HL-60 (cell line): ENCODE measurements around the gene STAMBP.
"Not testable (repeated sequence)": the region's sequence is repeated elsewhere in the genome, so short reads cannot be mapped to it uniquely, and the experiment has no call there.

ENCODE experiments used
- POLR2AphosphoS5 ChIP-seq: IDR thresholded peaks from 2 replicates; pipeline ENCODE4 v1.6.1; 2012; ENCODE audit warnings: low read depth
- TF ChIP-seq, protein P1 (sequence below): IDR thresholded peaks from 2 replicates; pipeline ENCODE4 v1.6.1; 2012; ENCODE audit warnings: low read depth; ENCODE audit not compliant: insufficient replicate concordance
- TF ChIP-seq, protein P2 (sequence below): IDR thresholded peaks from one replicate; pipeline ENCODE4 v1.5.1; 2011; ENCODE audit warnings: low read length, control low read depth, inconsistent platforms; ENCODE audit not compliant: insufficient read depth

- TF ChIP-seq, protein P1, sequence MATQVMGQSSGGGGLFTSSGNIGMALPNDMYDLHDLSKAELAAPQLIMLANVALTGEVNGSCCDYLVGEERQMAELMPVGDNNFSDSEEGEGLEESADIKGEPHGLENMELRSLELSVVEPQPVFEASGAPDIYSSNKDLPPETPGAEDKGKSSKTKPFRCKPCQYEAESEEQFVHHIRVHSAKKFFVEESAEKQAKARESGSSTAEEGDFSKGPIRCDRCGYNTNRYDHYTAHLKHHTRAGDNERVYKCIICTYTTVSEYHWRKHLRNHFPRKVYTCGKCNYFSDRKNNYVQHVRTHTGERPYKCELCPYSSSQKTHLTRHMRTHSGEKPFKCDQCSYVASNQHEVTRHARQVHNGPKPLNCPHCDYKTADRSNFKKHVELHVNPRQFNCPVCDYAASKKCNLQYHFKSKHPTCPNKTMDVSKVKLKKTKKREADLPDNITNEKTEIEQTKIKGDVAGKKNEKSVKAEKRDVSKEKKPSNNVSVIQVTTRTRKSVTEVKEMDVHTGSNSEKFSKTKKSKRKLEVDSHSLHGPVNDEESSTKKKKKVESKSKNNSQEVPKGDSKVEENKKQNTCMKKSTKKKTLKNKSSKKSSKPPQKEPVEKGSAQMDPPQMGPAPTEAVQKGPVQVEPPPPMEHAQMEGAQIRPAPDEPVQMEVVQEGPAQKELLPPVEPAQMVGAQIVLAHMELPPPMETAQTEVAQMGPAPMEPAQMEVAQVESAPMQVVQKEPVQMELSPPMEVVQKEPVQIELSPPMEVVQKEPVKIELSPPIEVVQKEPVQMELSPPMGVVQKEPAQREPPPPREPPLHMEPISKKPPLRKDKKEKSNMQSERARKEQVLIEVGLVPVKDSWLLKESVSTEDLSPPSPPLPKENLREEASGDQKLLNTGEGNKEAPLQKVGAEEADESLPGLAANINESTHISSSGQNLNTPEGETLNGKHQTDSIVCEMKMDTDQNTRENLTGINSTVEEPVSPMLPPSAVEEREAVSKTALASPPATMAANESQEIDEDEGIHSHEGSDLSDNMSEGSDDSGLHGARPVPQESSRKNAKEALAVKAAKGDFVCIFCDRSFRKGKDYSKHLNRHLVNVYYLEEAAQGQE, result not testable (repeated sequence)
- TF ChIP-seq, protein P2, sequence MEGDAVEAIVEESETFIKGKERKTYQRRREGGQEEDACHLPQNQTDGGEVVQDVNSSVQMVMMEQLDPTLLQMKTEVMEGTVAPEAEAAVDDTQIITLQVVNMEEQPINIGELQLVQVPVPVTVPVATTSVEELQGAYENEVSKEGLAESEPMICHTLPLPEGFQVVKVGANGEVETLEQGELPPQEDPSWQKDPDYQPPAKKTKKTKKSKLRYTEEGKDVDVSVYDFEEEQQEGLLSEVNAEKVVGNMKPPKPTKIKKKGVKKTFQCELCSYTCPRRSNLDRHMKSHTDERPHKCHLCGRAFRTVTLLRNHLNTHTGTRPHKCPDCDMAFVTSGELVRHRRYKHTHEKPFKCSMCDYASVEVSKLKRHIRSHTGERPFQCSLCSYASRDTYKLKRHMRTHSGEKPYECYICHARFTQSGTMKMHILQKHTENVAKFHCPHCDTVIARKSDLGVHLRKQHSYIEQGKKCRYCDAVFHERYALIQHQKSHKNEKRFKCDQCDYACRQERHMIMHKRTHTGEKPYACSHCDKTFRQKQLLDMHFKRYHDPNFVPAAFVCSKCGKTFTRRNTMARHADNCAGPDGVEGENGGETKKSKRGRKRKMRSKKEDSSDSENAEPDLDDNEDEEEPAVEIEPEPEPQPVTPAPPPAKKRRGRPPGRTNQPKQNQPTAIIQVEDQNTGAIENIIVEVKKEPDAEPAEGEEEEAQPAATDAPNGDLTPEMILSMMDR, result not testable (repeated sequence)
- TF ChIP-seq POLR2AphosphoS5, result not testable (repeated sequence)
These were observed 49.2 kb downstream of the STAMBP start for GRCh38 chr2:73877984-73878383.
